ENCODE measurements around the gene APOBEC3F.
"Not testable (repeated sequence)": the region's sequence is repeated elsewhere in the genome, so short reads cannot be mapped to it uniquely, and the experiment has no call there.

Gene APOBEC3F

GRCh38 chr22:39010946-39011345 is 29.7 kb upstream of the APOBEC3F start:
- DNase-seq (ENCODE audit: low read depth, low spot score) = no peak
- H3K36me3 ChIP-seq (ENCODE audit: insufficient read depth, insufficient read length, low read length) = no peaks in the 10 kb centered on the region
- H3K9me3 ChIP-seq (ENCODE audit: insufficient read depth, low read length) = no peaks in the 10 kb centered on the region
- H3K4me1 ChIP-seq (ENCODE audit: insufficient read depth, insufficient read length) = peaks cover 2% of the 10 kb centered on the region
- TF ChIP-seq ZNF274 (IDR thresholded peaks at IDR 0.05; ENCODE audit: low read depth, low read length) (no peak), SUZ12 (IDR thresholded peaks at IDR 0.05; ENCODE audit: extremely low read depth, insufficient read depth, insufficient read length) (no peak), YY1 (IDR thresholded peaks at IDR 0.05; ENCODE audit: insufficient read depth, insufficient read length) (no peak)
- H3K4me3 ChIP-seq (ENCODE audit: insufficient read length, low read depth) = no peak overlapping the region
- no peaks in the 10 kb centered on the region for H3K27me3 ChIP-seq (ENCODE audit: insufficient read depth, insufficient read length)
- H3K9ac ChIP-seq (ENCODE audit: insufficient read length, low read depth) = no peak overlapping the region

- no peaks in the 10 kb centered on the region for H3K36me3 ChIP-seq (ENCODE audit: insufficient read depth, insufficient read length, low read length)
- no peak for TF ChIP-seq ZNF274 (IDR thresholded peaks at IDR 0.05; ENCODE audit: low read depth, low read length)
- DNase-seq (ENCODE audit: low read depth, low spot score) = no peak
- no peaks in the 10 kb centered on the region for H3K9me3 ChIP-seq (ENCODE audit: insufficient read depth, low read length)
- peaks cover 7% of the 10 kb centered on the region for H3K4me1 ChIP-seq (ENCODE audit: insufficient read depth, insufficient read length)
- no peak overlapping the region for H3K4me3 ChIP-seq (ENCODE audit: insufficient read length, low read depth)
- H3K9ac ChIP-seq (ENCODE audit: insufficient read length, low read depth) = no peak overlapping the region
- H3K27me3 ChIP-seq (ENCODE audit: insufficient read depth, insufficient read length) = no peaks in the 10 kb centered on the region
These were observed 27.8 kb upstream of the APOBEC3F start for GRCh38 chr22:39012533-39013511.

- DNase-seq (ENCODE audit: low read depth, low spot score); H3K36me3 ChIP-seq (ENCODE audit: insufficient read depth, insufficient read length, low read length); H3K27me3 ChIP-seq (ENCODE audit: insufficient read depth, insufficient read length); H3K9me3 ChIP-seq (ENCODE audit: insufficient read depth, low read length); H3K4me3 ChIP-seq (ENCODE audit: insufficient read length, low read depth): not testable (repeated sequence)
- Histone ChIP-seq H3K9ac (ENCODE audit: insufficient read length, low read depth) (peak overlapping the region; percentile 50), H3K4me1 (ENCODE audit: insufficient read depth, insufficient read length) (peaks cover 11% of the 10 kb centered on the region)
These were observed 27.1 kb upstream of the APOBEC3F start for GRCh38 chr22:39013561-39013941.

- Histone ChIP-seq H3K4me1 (ENCODE audit: insufficient read depth, insufficient read length) (peaks cover 11% of the 10 kb centered on the region), H3K4me3 (ENCODE audit: insufficient read length, low read depth) (peak within 1 kb of the TSS; percentile 39), H3K9me3 (ENCODE audit: insufficient read depth, low read length) (no peaks in the 10 kb centered on the region), H3K36me3 (ENCODE audit: insufficient read depth, insufficient read length, low read length) (peaks cover 2% of the 10 kb centered on the region), H3K27me3 (ENCODE audit: insufficient read depth, insufficient read length) (no peaks in the 10 kb centered on the region), H3K9ac (ENCODE audit: insufficient read length, low read depth) (peak within 1 kb of the TSS; percentile 51)
- DNase-seq (ENCODE audit: low read depth, low spot score) = no peak
- no peak for TF ChIP-seq ZNF274 (IDR thresholded peaks at IDR 0.05; ENCODE audit: low read depth, low read length)
- no peak for TF ChIP-seq SUZ12 (IDR thresholded peaks at IDR 0.05; ENCODE audit: extremely low read depth, insufficient read depth, insufficient read length)
- TF ChIP-seq YY1 (IDR thresholded peaks at IDR 0.05; ENCODE audit: insufficient read depth, insufficient read length) = no peak
These were observed 26.5 kb upstream of the APOBEC3F start, which contains the start of gene APOBEC3C for GRCh38 chr22:39013942-39014722. TSS of gene APOBEC3C (plus strand) at chr22:39014257. CDS start at chr22:39014363, 106 bp downstream.

- DNase-seq (ENCODE audit: low read depth, low spot score) = not testable (repeated sequence)
These were observed 25.9 kb upstream of the APOBEC3F start for GRCh38 chr22:39014723-39015121.

GRCh38 chr22:39016592-39016991 is 24.1 kb upstream of the APOBEC3F start:
- TF ChIP-seq YY1 (IDR thresholded peaks at IDR 0.05; ENCODE audit: insufficient read depth, insufficient read length) (no peak), ZNF274 (IDR thresholded peaks at IDR 0.05; ENCODE audit: low read depth, low read length) (no peak)
- Histone ChIP-seq H3K36me3 (ENCODE audit: insufficient read depth, insufficient read length, low read length) (peaks cover 3% of the 10 kb centered on the region), H3K27me3 (ENCODE audit: insufficient read depth, insufficient read length) (no peaks in the 10 kb centered on the region), H3K9me3 (ENCODE audit: insufficient read depth, low read length) (no peaks in the 10 kb centered on the region), H3K4me3 (ENCODE audit: insufficient read length, low read depth) (no peak overlapping the region), H3K4me1 (ENCODE audit: insufficient read depth, insufficient read length) (peaks cover 11% of the 10 kb centered on the region), H3K9ac (ENCODE audit: insufficient read length, low read depth) (no peak overlapping the region)
- no peak for DNase-seq (ENCODE audit: low read depth, low spot score)

More at GRCh38 chr22:39014723-39015121, 25.9 kb upstream of the APOBEC3F start:
- Histone ChIP-seq H3K4me1 (ENCODE audit: insufficient read depth, insufficient read length) (peaks cover 11% of the 10 kb centered on the region), H3K4me3 (ENCODE audit: insufficient read length, low read depth) (peak overlapping the region; percentile 39), H3K9ac (ENCODE audit: insufficient read length, low read depth) (peak overlapping the region; percentile 51)
- H3K36me3 ChIP-seq (ENCODE audit: insufficient read depth, insufficient read length, low read length); H3K27me3 ChIP-seq (ENCODE audit: insufficient read depth, insufficient read length); H3K9me3 ChIP-seq (ENCODE audit: insufficient read depth, low read length): not testable (repeated sequence)

GRCh38 chr22:39017596-39018365 is 22.9 kb upstream of the APOBEC3F start:
- TF ChIP-seq SUZ12 (IDR thresholded peaks at IDR 0.05; ENCODE audit: extremely low read depth, insufficient read depth, insufficient read length) (no peak), ZNF274 (IDR thresholded peaks at IDR 0.05; ENCODE audit: low read depth, low read length) (no peak), YY1 (IDR thresholded peaks at IDR 0.05; ENCODE audit: insufficient read depth, insufficient read length) (no peak)
- H3K9ac ChIP-seq (ENCODE audit: insufficient read length, low read depth) = no peak overlapping the region
- H3K4me1 ChIP-seq (ENCODE audit: insufficient read depth, insufficient read length) = peaks cover 11% of the 10 kb centered on the region
- H3K4me3 ChIP-seq (ENCODE audit: insufficient read length, low read depth) = no peak overlapping the region
- H3K9me3 ChIP-seq (ENCODE audit: insufficient read depth, low read length) = no peaks in the 10 kb centered on the region
- DNase-seq (ENCODE audit: low read depth, low spot score) = no peak
- no peaks in the 10 kb centered on the region for H3K27me3 ChIP-seq (ENCODE audit: insufficient read depth, insufficient read length)
- peaks cover 3% of the 10 kb centered on the region for H3K36me3 ChIP-seq (ENCODE audit: insufficient read depth, insufficient read length, low read length)

- not testable (repeated sequence) for DNase-seq (ENCODE audit: low read depth, low spot score); H3K9me3 ChIP-seq (ENCODE audit: insufficient read depth, low read length); H3K4me3 ChIP-seq (ENCODE audit: insufficient read length, low read depth); H3K9ac ChIP-seq (ENCODE audit: insufficient read length, low read depth); H3K27me3 ChIP-seq (ENCODE audit: insufficient read depth, insufficient read length); H3K4me1 ChIP-seq (ENCODE audit: insufficient read depth, insufficient read length); H3K36me3 ChIP-seq (ENCODE audit: insufficient read depth, insufficient read length, low read length)
These were observed 20.5 kb upstream of the APOBEC3F start for GRCh38 chr22:39020021-39020651.

Data from NT2/D1 (cell line).